ENCODE data around the gene OPCML.

The OPCML gene

GRCh38 chr11:132649277-132649676 lies 883.0 kb downstream of the OPCML start:
- no peak for DNase-seq (ENCODE audit: low spot score)
- Histone ChIP-seq H3K4me3 (ENCODE audit: low read length in 2 of 2) (no peak overlapping the region), H2AK5ac (ENCODE audit: low read depth, low read length) (no peak overlapping the region), H2BK12ac (ENCODE audit: low read length) (no peak overlapping the region), H4K8ac (ENCODE audit: low read depth, low read length) (no peak overlapping the region), H2BK120ac (ENCODE audit: low read depth, low read length) (no peak overlapping the region), H3K14ac (ENCODE audit: low read length) (no peak overlapping the region), H3K9ac (ENCODE audit: low read depth, low read length, poor library complexity) (no peak overlapping the region), H3K4me2 (ENCODE audit: insufficient read depth, low read length, poor library complexity, severe bottlenecking) (no peak overlapping the region), H3K27me3 (ENCODE audit: control insufficient read depth in 3 of 3, insufficient read depth in 3 of 3, low read depth in 1 of 3, low read length in 3 of 3) (no peaks in the 10 kb centered on the region), H2BK15ac (ENCODE audit: low read length) (no peak overlapping the region), H3K4ac (ENCODE audit: low read length) (no peak overlapping the region), H3K9me3 (replicated peaks in 1 of 2; ENCODE audit: control insufficient read depth in 2 of 2, insufficient read depth in 1 of 2, low read depth in 1 of 2, low read length in 2 of 2) (no peaks in the 10 kb centered on the region), H4K91ac (ENCODE audit: low read depth, low read length, poor library complexity) (no peak overlapping the region), H3K23ac (ENCODE audit: low read depth, low read length, poor library complexity) (no peak overlapping the region), H2BK5ac (ENCODE audit: low read length) (no peak overlapping the region), H3K27ac (replicated peaks; ENCODE audit: low read length) (no peak overlapping the region), H3K18ac (ENCODE audit: low read length) (no peak overlapping the region), H3K36me3 (replicated peaks in 1 of 2; ENCODE audit: control insufficient read depth in 2 of 2, insufficient read depth in 2 of 2, low read length in 2 of 2) (no peaks in the 10 kb centered on the region), H2AFZ (ENCODE audit: low read length) (no peak overlapping the region), H3K4me1 (ENCODE audit: control insufficient read depth in 2 of 2, insufficient read depth in 1 of 2, low read depth in 1 of 2, low read length in 2 of 2) (peaks cover 2 to 3% of the 10 kb centered on the region in 2 donors), H3K79me1 (ENCODE audit: low read depth, low read length) (no peaks in the 10 kb centered on the region)
- WGBS, 2 donors (ENCODE audit: extremely low coverage in 2 of 2, insufficient read length in 2 of 2, insufficient replicate concordance in 1 of 2): no CpG with 5 or more reads among the region's 9 CpGs

- WGBS, 2 donors (ENCODE audit: extremely low coverage in 2 of 2, insufficient read length in 2 of 2, insufficient replicate concordance in 1 of 2): no CpG with 5 or more reads among the region's 8 CpGs
- Histone ChIP-seq H2BK120ac (ENCODE audit: low read depth, low read length) (no peak overlapping the region), H3K79me1 (ENCODE audit: low read depth, low read length) (no peaks in the 10 kb centered on the region), H3K27me3 (ENCODE audit: control insufficient read depth in 3 of 3, insufficient read depth in 3 of 3, low read depth in 1 of 3, low read length in 3 of 3) (no peaks in the 10 kb centered on the region), H4K91ac (ENCODE audit: low read depth, low read length, poor library complexity) (no peak overlapping the region), H3K4me1 (ENCODE audit: control insufficient read depth in 2 of 2, insufficient read depth in 1 of 2, low read depth in 1 of 2, low read length in 2 of 2) (peaks cover 2 to 3% of the 10 kb centered on the region in 2 donors), H3K27ac (replicated peaks; ENCODE audit: low read length) (no peak overlapping the region), H3K36me3 (replicated peaks in 1 of 2; ENCODE audit: control insufficient read depth in 2 of 2, insufficient read depth in 2 of 2, low read length in 2 of 2) (no peaks in the 10 kb centered on the region), H3K23ac (ENCODE audit: low read depth, low read length, poor library complexity) (no peak overlapping the region), H3K4me3 (ENCODE audit: low read length in 2 of 2) (no peak overlapping the region), H2AFZ (ENCODE audit: low read length) (no peak overlapping the region), H2BK15ac (ENCODE audit: low read length) (no peak overlapping the region), H3K9me3 (replicated peaks in 1 of 2; ENCODE audit: control insufficient read depth in 2 of 2, insufficient read depth in 1 of 2, low read depth in 1 of 2, low read length in 2 of 2) (no peaks in the 10 kb centered on the region), H3K4me2 (ENCODE audit: insufficient read depth, low read length, poor library complexity, severe bottlenecking) (no peak overlapping the region), H3K18ac (ENCODE audit: low read length) (no peak overlapping the region), H3K9ac (ENCODE audit: low read depth, low read length, poor library complexity) (no peak overlapping the region), H2BK12ac (ENCODE audit: low read length) (no peak overlapping the region), H4K8ac (ENCODE audit: low read depth, low read length) (no peak overlapping the region), H3K14ac (ENCODE audit: low read length) (no peak overlapping the region), H3K4ac (ENCODE audit: low read length) (no peak overlapping the region), H2AK5ac (ENCODE audit: low read depth, low read length) (no peak overlapping the region), H2BK5ac (ENCODE audit: low read length) (no peak overlapping the region)
- no peak for DNase-seq (ENCODE audit: low spot score)
These were observed 883.5 kb downstream of the OPCML start for GRCh38 chr11:132648851-132649250.

DNA sequence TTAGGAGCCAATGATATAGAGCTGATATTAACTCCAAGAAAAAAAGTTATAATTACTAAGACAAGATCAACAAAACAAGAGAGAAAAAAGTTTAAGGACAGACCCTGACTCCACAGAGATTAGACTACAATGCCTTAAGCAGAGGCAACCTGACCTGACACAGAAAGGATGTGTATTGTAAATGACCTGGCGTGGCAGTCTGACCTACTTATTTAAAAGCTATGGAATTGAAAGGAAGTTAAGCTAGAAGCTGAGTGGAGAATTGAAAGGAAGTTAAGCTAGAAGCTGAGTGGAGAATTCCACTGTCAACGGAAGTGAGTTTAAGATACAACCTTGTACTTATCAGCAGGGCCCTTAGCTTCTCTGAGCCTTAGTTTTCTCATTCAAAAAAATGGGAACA lies 885.4 kb downstream of the OPCML start:
- H2BK15ac ChIP-seq (ENCODE audit: low read length): no peak overlapping the region
- H3K27ac ChIP-seq (replicated peaks; ENCODE audit: low read length): no peak overlapping the region
- H3K9me3 ChIP-seq (replicated peaks in 1 of 2; ENCODE audit: control insufficient read depth in 2 of 2, insufficient read depth in 1 of 2, low read depth in 1 of 2, low read length in 2 of 2): no peaks in the 10 kb centered on the region
- peaks cover 3 to 6% of the 10 kb centered on the region in 2 donors for H3K4me1 ChIP-seq (ENCODE audit: control insufficient read depth in 2 of 2, insufficient read depth in 1 of 2, low read depth in 1 of 2, low read length in 2 of 2)
- no peak overlapping the region for H2AFZ ChIP-seq (ENCODE audit: low read length)
- no peak overlapping the region for H2AK5ac ChIP-seq (ENCODE audit: low read depth, low read length)
- no peak overlapping the region for H2BK120ac ChIP-seq (ENCODE audit: low read depth, low read length)
- no peak overlapping the region for H3K18ac ChIP-seq (ENCODE audit: low read length)
- H4K91ac ChIP-seq (ENCODE audit: low read depth, low read length, poor library complexity): no peak overlapping the region
- H3K79me1 ChIP-seq (ENCODE audit: low read depth, low read length): no peaks in the 10 kb centered on the region
- H3K4ac ChIP-seq (ENCODE audit: low read length): no peak overlapping the region
- no peak overlapping the region for H2BK5ac ChIP-seq (ENCODE audit: low read length)
- H3K27me3 ChIP-seq (ENCODE audit: control insufficient read depth in 3 of 3, insufficient read depth in 3 of 3, low read depth in 1 of 3, low read length in 3 of 3): no peaks in the 10 kb centered on the region
- H3K14ac ChIP-seq (ENCODE audit: low read length): no peak overlapping the region
- no peak overlapping the region for H3K4me2 ChIP-seq (ENCODE audit: insufficient read depth, low read length, poor library complexity, severe bottlenecking)
- H3K23ac ChIP-seq (ENCODE audit: low read depth, low read length, poor library complexity): no peak overlapping the region
- H2BK12ac ChIP-seq (ENCODE audit: low read length): no peak overlapping the region
- no peak for DNase-seq (ENCODE audit: low spot score)
- no peaks in the 10 kb centered on the region for H3K36me3 ChIP-seq (replicated peaks in 1 of 2; ENCODE audit: control insufficient read depth in 2 of 2, insufficient read depth in 2 of 2, low read length in 2 of 2)
- H3K4me3 ChIP-seq (ENCODE audit: low read length in 2 of 2): no peak overlapping the region
- no CpG with 5 or more reads among the region's 2 CpGs for WGBS, 2 donors (ENCODE audit: extremely low coverage in 2 of 2, insufficient read length in 2 of 2, insufficient replicate concordance in 1 of 2)
- no peak overlapping the region for H3K9ac ChIP-seq (ENCODE audit: low read depth, low read length, poor library complexity)
- no peak overlapping the region for H4K8ac ChIP-seq (ENCODE audit: low read depth, low read length)

GRCh38 chr11:132644520-132645239 lies 887.6 kb downstream of the OPCML start:
- Histone ChIP-seq H3K23ac (ENCODE audit: low read depth, low read length, poor library complexity) (no peak overlapping the region), H2BK15ac (ENCODE audit: low read length) (no peak overlapping the region), H2AFZ (ENCODE audit: low read length) (no peak overlapping the region), H3K4me1 (ENCODE audit: control insufficient read depth in 2 of 2, insufficient read depth in 1 of 2, low read depth in 1 of 2, low read length in 2 of 2) (peaks cover 3 to 6% of the 10 kb centered on the region in 2 donors), H2AK5ac (ENCODE audit: low read depth, low read length) (no peak overlapping the region), H4K91ac (ENCODE audit: low read depth, low read length, poor library complexity) (no peak overlapping the region), H3K4me3 (ENCODE audit: low read length in 2 of 2) (no peak overlapping the region), H3K79me1 (ENCODE audit: low read depth, low read length) (no peaks in the 10 kb centered on the region), H2BK120ac (ENCODE audit: low read depth, low read length) (no peak overlapping the region), H4K8ac (ENCODE audit: low read depth, low read length) (no peak overlapping the region), H3K18ac (ENCODE audit: low read length) (no peak overlapping the region), H3K4ac (ENCODE audit: low read length) (no peak overlapping the region), H2BK5ac (ENCODE audit: low read length) (no peak overlapping the region), H3K4me2 (ENCODE audit: insufficient read depth, low read length, poor library complexity, severe bottlenecking) (no peak overlapping the region), H3K9me3 (replicated peaks in 1 of 2; ENCODE audit: control insufficient read depth in 2 of 2, insufficient read depth in 1 of 2, low read depth in 1 of 2, low read length in 2 of 2) (no peaks in the 10 kb centered on the region), H3K9ac (ENCODE audit: low read depth, low read length, poor library complexity) (no peak overlapping the region), H2BK12ac (ENCODE audit: low read length) (no peak overlapping the region), H3K14ac (ENCODE audit: low read length) (no peak overlapping the region), H3K27me3 (ENCODE audit: control insufficient read depth in 3 of 3, insufficient read depth in 3 of 3, low read depth in 1 of 3, low read length in 3 of 3) (no peaks in the 10 kb centered on the region), H3K27ac (replicated peaks; ENCODE audit: low read length) (no peak overlapping the region), H3K36me3 (replicated peaks in 1 of 2; ENCODE audit: control insufficient read depth in 2 of 2, insufficient read depth in 2 of 2, low read length in 2 of 2) (no peaks in the 10 kb centered on the region)
- WGBS, 2 donors (ENCODE audit: extremely low coverage in 2 of 2, insufficient read length in 2 of 2, insufficient replicate concordance in 1 of 2): no CpG with 5 or more reads among the region's 6 CpGs
- no peak for DNase-seq (ENCODE audit: low spot score)
